GM04504 (cell line): Measurements from ENCODE around the gene H1-8.
"Not testable (repeated sequence)": the region's sequence is repeated elsewhere in the genome, so short reads cannot be mapped to it uniquely, and the experiment has no call there.

ENCODE experiments used
- DNase-seq: peaks from one replicate; pipeline ENCODE4 v3.0.0-alpha.2; 2012; ENCODE audit warnings: low read depth

H1-8 gene

GRCh38 chr3:129515108-129515820 lies 27.7 kb upstream of the H1-8 start:
- not testable (repeated sequence) for DNase-seq

GRCh38 chr3:129515821-129516432 lies 27.0 kb upstream of the H1-8 start:
- not testable (repeated sequence) for DNase-seq

DNA sequence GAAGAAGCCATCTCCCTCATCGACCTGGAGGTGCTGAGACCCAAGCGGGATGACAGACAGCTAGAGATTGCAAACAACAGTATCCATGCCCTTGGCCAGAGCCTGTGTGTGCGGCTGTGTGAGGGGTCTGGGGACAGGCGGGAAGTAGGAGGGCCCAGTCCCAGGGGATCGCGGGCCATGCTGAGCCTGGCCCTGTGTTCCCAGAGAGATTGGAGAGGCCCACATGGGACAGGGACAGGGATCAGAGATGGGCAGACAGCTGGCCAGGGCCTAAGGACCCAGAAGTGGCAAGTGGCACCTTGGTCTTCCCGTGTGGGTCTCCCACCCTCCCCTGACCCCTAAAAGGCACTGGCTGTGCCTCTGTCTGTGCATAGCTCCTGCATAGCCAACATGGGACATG lies 25.5 kb upstream of the H1-8 start:
- DNase-seq, result no peak

DNA sequence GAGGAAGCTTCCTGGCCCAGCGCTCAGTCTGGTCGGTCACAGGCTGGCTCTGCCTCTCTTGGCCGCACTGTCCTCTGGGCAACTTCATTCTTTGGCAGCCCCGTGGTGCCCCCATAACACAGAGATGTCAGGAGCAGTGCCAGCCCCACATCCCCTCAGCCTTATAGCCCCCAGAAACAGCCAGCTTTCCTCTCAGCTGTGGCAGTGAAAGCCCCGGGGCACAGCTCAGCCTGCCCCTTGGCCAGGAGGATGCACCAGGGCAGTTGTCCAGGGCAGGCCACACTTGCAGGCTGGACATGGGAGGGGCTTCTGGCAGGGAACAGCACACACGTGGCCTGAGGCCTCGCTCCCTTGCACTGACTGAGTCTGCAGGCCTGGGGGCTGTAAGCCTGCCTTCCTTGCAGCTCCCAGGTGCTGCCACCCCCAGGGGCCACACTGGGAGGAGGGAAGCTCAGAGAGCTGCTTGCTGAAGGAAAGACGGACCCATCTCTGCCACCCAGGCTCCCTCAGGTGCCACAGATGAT lies 24.9 kb upstream of the H1-8 start:
- DNase-seq, result no peak

GRCh38 chr3:129518581-129518980 lies 24.4 kb upstream of the H1-8 start:
- DNase-seq, result no peak

- DNase-seq, result no peak
Measured at GRCh38 chr3:129519449-129519848, 23.5 kb upstream of the H1-8 start.

DNA sequence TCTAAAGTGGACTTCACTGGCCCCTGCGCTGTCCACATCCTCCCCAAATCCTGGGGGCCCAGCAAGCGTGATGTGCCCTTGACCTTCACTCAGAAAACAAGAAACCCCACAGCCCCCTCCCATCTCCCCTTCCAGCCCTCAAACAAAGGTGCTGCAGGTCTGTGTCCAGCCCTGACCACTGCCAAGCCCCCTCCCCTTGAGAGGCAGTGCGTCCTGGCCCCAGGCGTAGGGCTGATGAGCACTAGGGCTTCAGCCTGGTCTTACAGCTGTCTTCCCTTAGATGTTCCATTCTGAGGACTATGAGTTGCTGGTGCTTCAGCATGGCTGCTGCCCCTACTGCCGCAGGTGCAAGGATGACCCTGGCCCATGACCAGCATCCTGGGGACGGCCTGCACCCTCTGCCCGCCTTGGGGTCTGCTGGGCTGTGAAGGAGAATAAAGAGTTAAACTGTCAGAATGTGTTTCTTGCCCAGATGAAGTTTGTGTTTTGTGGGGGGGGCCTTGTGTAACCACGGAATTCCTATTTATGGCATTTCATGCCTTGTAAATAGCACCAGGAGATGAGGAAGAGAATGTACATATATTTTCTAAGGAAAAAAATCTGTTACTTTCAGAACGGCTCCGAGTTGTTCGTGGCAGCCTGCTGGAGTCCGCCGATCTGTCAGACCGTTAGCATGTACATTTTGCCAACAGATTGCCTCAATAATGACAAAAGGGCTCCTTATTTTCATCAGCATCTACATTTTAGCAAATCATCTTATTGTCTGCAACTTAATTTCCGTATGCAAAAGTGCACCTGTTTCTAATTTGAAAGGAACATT lies 22.9 kb upstream of the H1-8 start:
- no peak for DNase-seq

DNA sequence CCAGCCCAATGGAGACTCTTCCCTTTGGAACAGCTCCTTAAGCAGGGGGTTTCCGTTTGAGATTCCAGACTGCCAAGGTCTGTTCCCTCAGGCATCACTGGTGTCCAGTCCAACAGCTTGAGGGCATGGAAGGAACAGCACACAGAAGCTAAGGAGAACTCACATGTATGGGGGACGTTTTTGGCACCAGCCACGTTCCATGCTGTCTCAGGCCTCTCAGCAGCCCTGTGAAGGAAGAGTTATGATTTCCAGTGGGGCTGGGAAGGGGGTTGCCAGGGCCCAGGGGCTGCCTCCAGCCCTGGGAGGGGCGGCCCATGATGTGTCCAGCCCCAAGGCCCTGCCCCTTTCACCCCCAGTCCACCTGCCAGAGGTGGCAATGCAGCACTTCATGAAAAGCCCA lies 22.0 kb upstream of the H1-8 start:
- no peak for DNase-seq

DNA sequence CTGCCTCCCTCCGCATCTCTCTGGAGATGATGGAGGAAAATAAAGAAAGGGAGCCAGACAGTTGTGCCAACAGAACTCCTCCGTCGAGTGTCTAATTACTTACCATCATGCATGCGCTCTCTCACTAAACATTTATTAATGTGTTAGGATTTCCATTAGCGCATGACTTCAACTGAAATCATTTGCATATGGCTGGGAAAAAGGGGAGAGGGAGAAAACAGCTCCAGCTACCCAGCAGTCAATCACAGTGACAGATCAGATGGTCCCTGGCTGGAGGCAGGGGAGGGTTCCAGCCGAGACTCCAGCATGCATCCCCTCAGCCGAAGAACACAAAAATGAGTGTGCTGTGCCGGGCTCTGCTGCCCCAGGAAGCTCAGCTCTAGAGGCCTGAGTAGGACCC lies 21.4 kb upstream of the H1-8 start:
- DNase-seq, result no peak

DNA sequence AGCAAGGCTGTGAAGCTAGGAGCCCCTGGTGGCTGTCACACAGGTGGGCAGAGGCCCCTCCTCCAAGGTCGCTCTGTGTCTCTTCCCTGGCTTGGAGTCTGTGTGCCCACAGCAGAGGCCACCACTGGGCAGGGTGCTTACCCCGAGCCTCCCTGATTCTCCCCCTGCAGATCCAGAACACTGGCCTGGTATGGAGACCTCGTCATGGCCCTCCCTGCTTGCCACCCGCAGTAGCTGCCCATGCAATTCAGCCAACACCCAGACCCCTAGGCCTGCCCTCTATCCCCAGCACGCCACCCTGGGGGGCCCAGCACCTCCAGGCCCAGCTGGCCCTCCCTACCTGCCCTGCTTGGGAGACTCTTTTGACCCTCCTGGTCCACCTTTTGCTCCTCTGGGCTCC lies 20.0 kb upstream of the H1-8 start:
- no peak for DNase-seq

DNA sequence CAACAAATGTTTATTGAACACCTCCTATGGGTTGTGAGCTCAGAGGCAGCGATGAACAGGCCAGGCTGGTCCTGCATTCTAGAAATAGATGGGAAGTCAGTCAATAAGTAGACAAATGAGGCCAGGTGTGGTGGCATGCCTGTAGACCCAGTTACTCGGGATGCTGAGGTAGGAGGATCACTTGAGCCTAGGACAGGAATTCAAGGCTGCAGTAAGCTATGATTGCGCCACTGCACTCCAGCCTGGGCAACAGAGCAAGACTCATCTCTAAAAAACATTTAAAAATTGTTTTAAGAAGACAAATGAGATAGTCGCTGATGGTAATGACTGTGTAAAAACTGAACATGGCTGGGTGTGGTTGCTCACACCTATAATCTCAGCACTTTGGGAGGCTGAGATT lies 18.9 kb upstream of the H1-8 start:
- no peak for DNase-seq

- DNase-seq, result no peak
Measured at GRCh38 chr3:129525341-129525968, 17.5 kb upstream of the H1-8 start.

- DNase-seq, result no peak
Measured at GRCh38 chr3:129526121-129526900, 16.7 kb upstream of the H1-8 start.

DNA sequence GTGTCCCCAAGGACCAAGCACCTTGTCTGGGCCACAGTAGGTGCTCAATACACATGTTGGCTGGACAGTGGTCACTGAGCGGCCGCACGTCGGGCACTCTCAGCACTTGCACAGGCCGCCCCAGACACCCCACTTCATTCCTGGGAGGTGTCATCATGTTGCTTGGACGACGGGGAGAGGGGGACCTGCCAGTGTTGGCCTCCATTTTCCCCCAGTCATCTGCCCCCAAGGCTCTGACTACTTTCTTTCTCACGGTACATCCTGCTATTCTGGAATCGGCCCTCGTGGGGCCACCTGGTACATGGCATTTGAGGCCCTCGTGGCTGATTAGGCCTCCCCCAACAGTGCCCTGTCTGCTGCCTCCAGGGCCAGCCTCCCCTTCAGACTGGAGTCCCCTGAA lies 15.7 kb upstream of the H1-8 start:
- no peak for DNase-seq

DNA sequence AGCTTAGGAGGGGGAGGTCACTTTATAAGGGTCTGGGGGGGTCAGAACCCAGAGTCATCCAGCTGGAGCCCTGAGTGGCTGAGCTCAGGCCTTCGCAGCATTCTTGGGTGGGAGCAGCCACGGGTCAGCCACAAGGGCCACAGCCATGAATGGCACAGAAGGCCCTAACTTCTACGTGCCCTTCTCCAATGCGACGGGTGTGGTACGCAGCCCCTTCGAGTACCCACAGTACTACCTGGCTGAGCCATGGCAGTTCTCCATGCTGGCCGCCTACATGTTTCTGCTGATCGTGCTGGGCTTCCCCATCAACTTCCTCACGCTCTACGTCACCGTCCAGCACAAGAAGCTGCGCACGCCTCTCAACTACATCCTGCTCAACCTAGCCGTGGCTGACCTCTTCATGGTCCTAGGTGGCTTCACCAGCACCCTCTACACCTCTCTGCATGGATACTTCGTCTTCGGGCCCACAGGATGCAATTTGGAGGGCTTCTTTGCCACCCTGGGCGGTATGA lies 14.3 kb upstream of the H1-8 start, which contains the start of gene RHO:
Gene RHO (plus strand): TSS at position 51 of the 512 bp plus-strand sequence. CDS start 95 bp downstream, at position 146.
- no peak for DNase-seq

DNA sequence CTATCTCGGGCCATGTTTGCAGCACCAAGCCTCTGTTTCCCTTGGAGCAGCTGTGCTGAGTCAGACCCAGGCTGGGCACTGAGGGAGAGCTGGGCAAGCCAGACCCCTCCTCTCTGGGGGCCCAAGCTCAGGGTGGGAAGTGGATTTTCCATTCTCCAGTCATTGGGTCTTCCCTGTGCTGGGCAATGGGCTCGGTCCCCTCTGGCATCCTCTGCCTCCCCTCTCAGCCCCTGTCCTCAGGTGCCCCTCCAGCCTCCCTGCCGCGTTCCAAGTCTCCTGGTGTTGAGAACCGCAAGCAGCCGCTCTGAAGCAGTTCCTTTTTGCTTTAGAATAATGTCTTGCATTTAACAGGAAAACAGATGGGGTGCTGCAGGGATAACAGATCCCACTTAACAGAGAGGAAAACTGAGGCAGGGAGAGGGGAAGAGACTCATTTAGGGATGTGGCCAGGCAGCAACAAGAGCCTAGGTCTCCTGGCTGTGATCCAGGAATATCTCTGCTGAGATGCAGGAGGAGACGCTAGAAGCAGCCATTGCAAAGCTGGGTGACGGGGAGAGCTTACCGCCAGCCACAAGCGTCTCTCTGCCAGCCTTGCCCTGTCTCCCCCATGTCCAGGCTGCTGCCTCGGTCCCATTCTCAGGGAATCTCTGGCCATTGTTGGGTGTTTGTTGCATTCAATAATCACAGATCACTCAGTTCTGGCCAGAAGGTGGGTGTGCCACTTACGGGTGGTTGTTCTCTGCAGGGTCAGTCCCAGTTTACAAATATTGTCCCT lies 13.4 kb upstream of the H1-8 start:
- DNase-seq, result no peak

- DNase-seq, result no peak
Measured at GRCh38 chr3:129530251-129530791, 12.7 kb upstream of the H1-8 start.

DNA sequence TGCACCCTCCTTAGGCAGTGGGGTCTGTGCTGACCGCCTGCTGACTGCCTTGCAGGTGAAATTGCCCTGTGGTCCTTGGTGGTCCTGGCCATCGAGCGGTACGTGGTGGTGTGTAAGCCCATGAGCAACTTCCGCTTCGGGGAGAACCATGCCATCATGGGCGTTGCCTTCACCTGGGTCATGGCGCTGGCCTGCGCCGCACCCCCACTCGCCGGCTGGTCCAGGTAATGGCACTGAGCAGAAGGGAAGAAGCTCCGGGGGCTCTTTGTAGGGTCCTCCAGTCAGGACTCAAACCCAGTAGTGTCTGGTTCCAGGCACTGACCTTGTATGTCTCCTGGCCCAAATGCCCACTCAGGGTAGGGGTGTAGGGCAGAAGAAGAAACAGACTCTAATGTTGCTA lies 12.2 kb upstream of the H1-8 start:
- no peak for DNase-seq

- no peak for DNase-seq
Measured at GRCh38 chr3:129531699-129532098, 11.3 kb upstream of the H1-8 start.

GRCh38 chr3:129532261-129532660 lies 10.7 kb upstream of the H1-8 start:
- DNase-seq, result no peak
